Endodermal cell (in vitro differentiated cells): Measurements from ENCODE around the gene TUSC1. TPM values are rescaled to one million over a fixed set of nuclear protein-coding genes. Genes with fewer than 3 reads are reported as not detected.

Experiments
- DNase-seq: peaks from one replicate; pipeline ENCODE4 v3.0.0-alpha.2; 2017
- H3K27ac ChIP-seq: 2 replicates; pipeline ENCODE4 v1.5.1; 2013; ENCODE audit warnings: mild to moderate bottlenecking, low read depth, low read length, moderate library complexity
- H3K27me3 ChIP-seq: 2 replicates; pipeline ENCODE4 v1.6.1; 2013; ENCODE audit warnings: mild to moderate bottlenecking, low read length, moderate library complexity; ENCODE audit not compliant: insufficient read depth, control insufficient read depth, poor library complexity, severe bottlenecking
- H3K36me3 ChIP-seq: 2 replicates; pipeline ENCODE4 v1.7.0; 2013; ENCODE audit warnings: mild to moderate bottlenecking, low read length, moderate library complexity; ENCODE audit not compliant: control insufficient read depth, insufficient read depth
- H3K4me1 ChIP-seq: one replicate; pipeline ENCODE4 v1.7.0; 2013; ENCODE audit warnings: low read length; ENCODE audit not compliant: control insufficient read depth, insufficient read depth
- H3K4me3 ChIP-seq: 2 replicates; pipeline ENCODE4 v1.5.1; 2013; ENCODE audit warnings: mild to moderate bottlenecking, low read length, moderate library complexity
- H3K9ac ChIP-seq: 2 replicates; pipeline ENCODE4 v1.6.1; 2013; ENCODE audit warnings: mild to moderate bottlenecking, low read length, moderate library complexity; ENCODE audit not compliant: poor library complexity, severe bottlenecking; ENCODE audit errors: extremely low read depth
- H3K9me3 ChIP-seq: 2 replicates; pipeline ENCODE4 v1.6.1; 2013; ENCODE audit warnings: mild to moderate bottlenecking, low read length, moderate library complexity; ENCODE audit not compliant: control insufficient read depth
- H3K27ac Mint-ChIP-seq: 2 replicates; pipeline ENCODE4 v1.8.0; 2020; ENCODE audit warnings: mixed read lengths
- H3K27me3 Mint-ChIP-seq: 2 replicates; pipeline ENCODE4 v1.8.0; 2021; ENCODE audit warnings: mild to moderate bottlenecking, mixed read lengths; ENCODE audit not compliant: insufficient read depth
- H3K36me3 Mint-ChIP-seq: 2 replicates; pipeline ENCODE4 v1.8.0; 2020; ENCODE audit warnings: low read depth, mixed read lengths
- H3K4me1 Mint-ChIP-seq: 2 replicates; pipeline ENCODE4 v1.8.0; 2020; ENCODE audit warnings: mixed read lengths
- H3K4me3 Mint-ChIP-seq: 2 replicates; pipeline ENCODE4 v1.8.0; 2020; ENCODE audit warnings: mild to moderate bottlenecking, moderate library complexity, mixed read lengths
- H3K9me3 Mint-ChIP-seq: 2 replicates; pipeline ENCODE4 v1.8.0; 2020; ENCODE audit warnings: mild to moderate bottlenecking, mixed read lengths
- WGBS, 2 experiments: methylation state at CpG; one replicate each; pipeline versions ENCODE4 v1.1.5 to v1.1.7; 2013; ENCODE audit warnings: missing lambda C conversion rate in 2 of 2, mixed read lengths in 1 of 2; ENCODE audit not compliant: insufficient coverage in 1 of 2, insufficient read length in 1 of 2; 5-methylcytosine and 5-hydroxymethylcytosine counted together
- total RNA-seq, 2 donors: library from RNA; stranded (reverse); fragmentation: NEBNext Ultra II Directional in 1 of 2; extraction: Animal tissue kit (Norgen Biotek cat#: 25700) in 1 of 2; gene quantifications; 2 replicates in 1 of 2; 3 replicates in 1 of 2; pipeline ENCODE4 v1.2.1, GENCODE V29; 2021
- TF ChIP-seq, protein P1 (sequence below): fragments of 200-600 bp; sonication (generic); conservative IDR thresholded peaks from 2 replicates; pipeline ENCODE4 v1.5.0; 2021; ENCODE audit warnings: antibody characterized with exemption, mild to moderate bottlenecking

Gene TUSC1
- total RNA-seq, 2 donors from 2014 or later: 2.4 to 13.3 TPM

DNA sequence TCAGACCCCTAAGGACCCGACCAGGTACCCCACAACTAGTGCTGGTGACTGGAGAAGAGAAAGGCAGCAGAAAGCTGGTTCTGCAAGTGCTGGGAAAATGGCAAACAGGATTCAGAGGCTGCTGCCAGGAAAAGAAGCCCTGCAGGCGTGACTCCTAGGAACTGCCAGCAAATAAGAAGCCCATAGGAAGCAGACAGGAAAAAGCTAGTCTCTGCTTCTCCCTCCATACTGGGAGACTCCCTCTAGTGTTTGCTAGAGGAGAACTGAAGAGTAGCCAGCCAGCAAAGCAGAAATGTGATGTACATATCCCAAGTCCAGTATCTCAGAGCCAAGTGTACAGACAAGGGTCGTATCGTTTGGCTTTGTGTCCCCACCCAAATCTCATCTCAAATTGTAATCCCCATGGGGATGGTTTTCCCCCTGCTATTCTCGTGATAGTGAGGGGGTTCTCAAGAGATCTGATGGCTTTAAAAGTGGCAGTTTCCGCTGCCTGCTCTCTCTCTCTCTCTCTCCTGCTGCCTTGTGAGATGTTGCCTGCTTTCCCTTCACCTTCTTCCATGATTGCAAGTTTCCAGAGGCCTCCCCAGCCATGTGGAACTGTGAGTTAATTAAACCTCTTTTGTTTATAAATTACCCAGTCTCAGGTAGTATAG, 38.1 kb upstream of the TUSC1 start:
- Mint-ChIP-seq H3K27ac (peak overlapping the region; percentile 70), H3K4me1 (peaks cover 11% of the 10 kb centered on the region), H3K27me3 (no peaks in the 10 kb centered on the region), H3K36me3 (no peaks in the 10 kb centered on the region), H3K4me3 (no peak overlapping the region), H3K9me3 (no peaks in the 10 kb centered on the region)
- H3K9me3 ChIP-seq: no peaks in the 10 kb centered on the region
- H3K4me1 ChIP-seq: peaks cover 7% of the 10 kb centered on the region
- 75 to 86% methylated on average over 5 to 6 of the region's 6 CpGs for WGBS, 2 experiments
- no peaks in the 10 kb centered on the region for H3K27me3 ChIP-seq
- peak; percentile 80 for DNase-seq
- no peak overlapping the region for H3K9ac ChIP-seq
- H3K27ac ChIP-seq: no peak overlapping the region
- no peaks in the 10 kb centered on the region for H3K36me3 ChIP-seq
- TF ChIP-seq, protein P1, sequence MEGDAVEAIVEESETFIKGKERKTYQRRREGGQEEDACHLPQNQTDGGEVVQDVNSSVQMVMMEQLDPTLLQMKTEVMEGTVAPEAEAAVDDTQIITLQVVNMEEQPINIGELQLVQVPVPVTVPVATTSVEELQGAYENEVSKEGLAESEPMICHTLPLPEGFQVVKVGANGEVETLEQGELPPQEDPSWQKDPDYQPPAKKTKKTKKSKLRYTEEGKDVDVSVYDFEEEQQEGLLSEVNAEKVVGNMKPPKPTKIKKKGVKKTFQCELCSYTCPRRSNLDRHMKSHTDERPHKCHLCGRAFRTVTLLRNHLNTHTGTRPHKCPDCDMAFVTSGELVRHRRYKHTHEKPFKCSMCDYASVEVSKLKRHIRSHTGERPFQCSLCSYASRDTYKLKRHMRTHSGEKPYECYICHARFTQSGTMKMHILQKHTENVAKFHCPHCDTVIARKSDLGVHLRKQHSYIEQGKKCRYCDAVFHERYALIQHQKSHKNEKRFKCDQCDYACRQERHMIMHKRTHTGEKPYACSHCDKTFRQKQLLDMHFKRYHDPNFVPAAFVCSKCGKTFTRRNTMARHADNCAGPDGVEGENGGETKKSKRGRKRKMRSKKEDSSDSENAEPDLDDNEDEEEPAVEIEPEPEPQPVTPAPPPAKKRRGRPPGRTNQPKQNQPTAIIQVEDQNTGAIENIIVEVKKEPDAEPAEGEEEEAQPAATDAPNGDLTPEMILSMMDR: peak; percentile 84
- H3K4me3 ChIP-seq: no peak overlapping the region

DNA sequence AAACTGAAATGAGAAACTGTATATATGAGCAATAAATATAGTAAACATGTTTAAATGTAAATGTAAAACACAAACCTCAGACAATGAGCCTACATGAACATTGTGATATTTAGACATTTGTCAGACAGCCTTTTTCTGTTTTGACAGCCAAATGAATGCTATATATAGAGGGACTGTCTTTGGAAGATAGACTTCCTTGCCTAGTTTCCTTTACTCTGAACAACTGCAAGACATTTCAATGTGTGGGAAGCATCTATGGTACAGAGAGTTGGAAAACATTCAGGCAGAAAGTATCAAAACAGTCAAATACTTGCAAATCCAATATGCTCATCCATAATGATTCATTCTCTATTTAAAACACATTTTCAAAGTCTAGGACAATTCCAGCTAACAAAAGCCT, 31.7 kb upstream of the TUSC1 start:
- Mint-ChIP-seq H3K36me3 (no peaks in the 10 kb centered on the region), H3K4me3 (no peak overlapping the region), H3K27ac (no peak overlapping the region), H3K4me1 (no peaks in the 10 kb centered on the region), H3K27me3 (no peaks in the 10 kb centered on the region), H3K9me3 (no peaks in the 10 kb centered on the region)
- H3K9ac ChIP-seq: no peak overlapping the region
- H3K36me3 ChIP-seq: no peaks in the 10 kb centered on the region
- no peaks in the 10 kb centered on the region for H3K9me3 ChIP-seq
- DNase-seq: no peak
- no peak overlapping the region for H3K4me3 ChIP-seq
- no peaks in the 10 kb centered on the region for H3K27me3 ChIP-seq
- TF ChIP-seq, protein P1: no peak
- H3K27ac ChIP-seq: no peak overlapping the region
- no peaks in the 10 kb centered on the region for H3K4me1 ChIP-seq

DNA sequence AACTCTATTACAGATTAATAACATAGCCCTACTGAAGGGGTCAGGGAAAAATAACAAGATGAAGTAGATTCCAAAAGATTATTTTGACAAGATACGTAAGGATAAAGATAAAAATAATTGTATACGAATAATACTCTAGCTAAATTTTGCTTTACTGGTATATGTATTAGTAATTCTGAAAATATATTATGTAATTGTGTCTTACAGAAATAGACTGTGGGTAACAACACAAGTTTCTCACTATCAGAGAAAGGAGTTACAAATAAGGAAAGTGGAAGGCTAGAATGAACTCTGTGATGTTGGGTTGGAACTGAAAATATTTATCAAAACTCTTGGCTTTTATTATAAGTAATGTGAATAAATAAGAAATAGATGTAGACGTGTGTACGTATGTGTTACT, 26.6 kb upstream of the TUSC1 start:
- Mint-ChIP-seq H3K4me3 (no peak overlapping the region), H3K27ac (no peak overlapping the region), H3K36me3 (no peaks in the 10 kb centered on the region), H3K4me1 (no peaks in the 10 kb centered on the region), H3K9me3 (no peaks in the 10 kb centered on the region), H3K27me3 (no peaks in the 10 kb centered on the region)
- no peaks in the 10 kb centered on the region for H3K9me3 ChIP-seq
- H3K4me3 ChIP-seq: no peak overlapping the region
- H3K36me3 ChIP-seq: no peaks in the 10 kb centered on the region
- DNase-seq: no peak
- no peaks in the 10 kb centered on the region for H3K27me3 ChIP-seq
- no peaks in the 10 kb centered on the region for H3K4me1 ChIP-seq
- H3K27ac ChIP-seq: no peak overlapping the region
- H3K9ac ChIP-seq: no peak overlapping the region
- TF ChIP-seq, protein P1: no peak
- WGBS, 2 experiments: 96 to 100% methylated on average over 2 of the region's 4 CpGs
